ENCODE measurements around the gene MED25. TPM values are rescaled to one million over a fixed set of nuclear protein-coding genes. Genes with fewer than 3 reads are reported as not detected.

The MED25 gene
- total RNA-seq, 1 donor from 2014 or later: 85.4 TPM

DNA sequence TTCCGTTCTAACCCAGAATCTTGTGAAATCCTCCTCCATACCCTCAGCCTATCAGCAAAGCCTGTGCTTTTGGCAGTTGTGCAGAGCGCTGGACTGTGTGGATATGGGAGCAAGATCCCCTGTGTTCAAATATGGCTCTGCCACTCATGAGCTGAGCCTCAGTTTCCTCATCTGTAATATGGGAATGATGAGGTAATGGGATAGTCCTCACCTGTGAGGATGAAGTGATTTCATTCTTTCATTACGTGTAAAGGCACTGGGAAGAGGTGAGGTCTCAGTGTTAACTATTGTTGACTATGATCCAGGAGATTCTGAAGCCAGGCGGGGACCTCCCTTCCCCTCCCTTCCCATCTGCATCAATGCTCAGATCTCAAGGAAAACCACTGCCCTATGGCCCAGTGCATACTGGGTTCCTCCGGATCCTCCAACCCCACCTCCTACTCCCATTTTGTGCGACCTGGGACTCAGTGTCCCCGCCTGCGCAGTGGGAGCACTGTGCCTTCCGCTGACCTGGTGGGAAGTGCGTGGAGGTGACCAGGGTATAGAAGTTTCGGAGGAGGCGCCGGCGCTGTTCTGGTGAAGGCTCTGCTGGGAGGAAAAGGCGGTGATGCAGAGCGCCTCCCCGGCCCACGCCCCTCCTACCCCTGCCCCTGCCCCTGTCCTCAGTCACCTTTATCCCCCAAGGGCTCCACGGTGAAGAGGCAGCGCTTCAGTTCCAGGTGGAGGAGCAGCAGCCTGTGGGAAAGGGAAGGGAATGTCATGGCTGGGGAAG lies 10.0 kb upstream of the MED25 start:
- DNase-seq (ENCODE audit: low read depth, low spot score): no peak
- TF ChIP-seq, protein P1, sequence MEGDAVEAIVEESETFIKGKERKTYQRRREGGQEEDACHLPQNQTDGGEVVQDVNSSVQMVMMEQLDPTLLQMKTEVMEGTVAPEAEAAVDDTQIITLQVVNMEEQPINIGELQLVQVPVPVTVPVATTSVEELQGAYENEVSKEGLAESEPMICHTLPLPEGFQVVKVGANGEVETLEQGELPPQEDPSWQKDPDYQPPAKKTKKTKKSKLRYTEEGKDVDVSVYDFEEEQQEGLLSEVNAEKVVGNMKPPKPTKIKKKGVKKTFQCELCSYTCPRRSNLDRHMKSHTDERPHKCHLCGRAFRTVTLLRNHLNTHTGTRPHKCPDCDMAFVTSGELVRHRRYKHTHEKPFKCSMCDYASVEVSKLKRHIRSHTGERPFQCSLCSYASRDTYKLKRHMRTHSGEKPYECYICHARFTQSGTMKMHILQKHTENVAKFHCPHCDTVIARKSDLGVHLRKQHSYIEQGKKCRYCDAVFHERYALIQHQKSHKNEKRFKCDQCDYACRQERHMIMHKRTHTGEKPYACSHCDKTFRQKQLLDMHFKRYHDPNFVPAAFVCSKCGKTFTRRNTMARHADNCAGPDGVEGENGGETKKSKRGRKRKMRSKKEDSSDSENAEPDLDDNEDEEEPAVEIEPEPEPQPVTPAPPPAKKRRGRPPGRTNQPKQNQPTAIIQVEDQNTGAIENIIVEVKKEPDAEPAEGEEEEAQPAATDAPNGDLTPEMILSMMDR (conservative IDR thresholded peaks at IDR 0.05): no peak
- peaks cover 31% of the 10 kb centered on the region for H3K4me1 Mint-ChIP-seq
- no peak overlapping the region for H3K27ac Mint-ChIP-seq (ENCODE audit: unreplicated experiment)
- no peaks in the 10 kb centered on the region for H3K9me3 Mint-ChIP-seq
- no peaks in the 10 kb centered on the region for H3K27me3 Mint-ChIP-seq (ENCODE audit: low read depth)
- H3K36me3 Mint-ChIP-seq (ENCODE audit: low read depth): peaks cover 5% of the 10 kb centered on the region
- peak overlapping the region; percentile 98 for H3K4me3 Mint-ChIP-seq

DNA sequence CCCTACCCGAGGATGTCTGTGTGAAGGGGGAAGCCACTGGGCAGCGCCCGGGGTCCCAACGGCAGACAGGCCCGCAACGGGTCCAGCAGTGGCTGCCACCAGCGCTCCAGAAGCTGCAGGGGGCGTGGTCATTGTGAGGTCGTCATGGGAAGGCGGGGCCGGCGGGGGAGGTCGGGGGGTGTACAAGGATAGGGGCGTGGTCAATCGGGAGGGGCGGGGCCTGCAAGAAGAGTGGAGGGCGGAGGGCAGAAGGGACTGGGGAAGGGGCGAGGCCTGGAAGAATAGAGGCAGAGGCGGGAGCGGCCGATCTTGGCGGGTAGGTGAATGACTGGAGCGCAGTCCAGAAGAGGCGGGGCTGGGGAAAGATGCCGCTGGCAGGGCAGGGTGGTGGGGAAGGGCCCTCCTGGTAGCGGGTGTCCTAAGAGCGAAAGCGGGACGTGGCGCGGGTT lies 9.4 kb upstream of the MED25 start:
- TF ChIP-seq, protein P1 (conservative IDR thresholded peaks at IDR 0.05): no peak
- no peaks in the 10 kb centered on the region for H3K9me3 Mint-ChIP-seq
- H3K36me3 Mint-ChIP-seq (ENCODE audit: low read depth): peaks cover 5% of the 10 kb centered on the region
- no peaks in the 10 kb centered on the region for H3K27me3 Mint-ChIP-seq (ENCODE audit: low read depth)
- peak overlapping the region; percentile 87 for H3K27ac Mint-ChIP-seq (ENCODE audit: unreplicated experiment)
- peak; percentile 98 for DNase-seq (ENCODE audit: low read depth, low spot score)
- H3K4me1 Mint-ChIP-seq: peaks cover 37% of the 10 kb centered on the region
- peak overlapping the region; percentile 98 for H3K4me3 Mint-ChIP-seq

DNA sequence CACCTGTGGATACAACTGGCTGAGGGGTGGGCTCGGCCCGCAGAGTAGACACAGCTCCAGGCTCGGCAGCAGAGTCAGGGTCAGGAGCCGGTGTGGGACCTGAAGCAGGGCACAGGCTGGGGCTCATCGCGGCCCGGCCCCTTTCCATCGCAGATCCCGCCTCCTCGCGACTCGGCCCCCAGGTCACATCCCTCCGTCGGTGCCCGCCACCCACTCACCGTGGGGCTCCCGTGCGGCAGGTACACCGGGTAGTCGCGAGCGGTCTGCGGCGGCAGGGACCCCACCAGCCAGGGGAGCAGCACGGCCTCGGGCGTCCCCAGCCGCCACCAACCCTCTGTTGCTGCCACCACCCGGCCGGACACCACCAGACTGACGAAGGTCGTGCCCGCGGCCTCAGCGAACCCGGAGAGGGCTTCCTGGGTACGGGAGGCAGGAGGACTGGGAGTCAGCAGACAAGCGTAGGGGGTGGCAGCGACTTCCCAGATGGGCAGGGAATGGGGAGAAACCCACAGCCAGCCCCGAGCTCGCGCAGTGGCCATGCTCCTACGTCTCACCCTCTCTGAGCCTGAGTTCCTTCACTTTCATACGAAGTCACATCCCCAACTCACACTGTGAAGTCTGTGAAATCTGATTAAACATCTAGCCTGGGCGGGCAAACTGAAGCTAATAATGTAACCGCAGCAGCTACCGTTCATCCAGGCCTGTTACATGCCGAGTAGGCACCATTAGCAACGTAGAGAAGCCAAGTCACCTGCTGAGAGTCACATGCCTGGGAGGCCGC lies 8.7 kb upstream of the MED25 start:
- peaks cover 5% of the 10 kb centered on the region for H3K36me3 Mint-ChIP-seq (ENCODE audit: low read depth)
- H3K4me1 Mint-ChIP-seq: peaks cover 41% of the 10 kb centered on the region
- H3K4me3 Mint-ChIP-seq: peak overlapping the region; percentile 98
- H3K9me3 Mint-ChIP-seq: no peaks in the 10 kb centered on the region
- H3K27ac Mint-ChIP-seq (ENCODE audit: unreplicated experiment): peak overlapping the region; percentile 87
- peak; percentile 47 for DNase-seq (ENCODE audit: low read depth, low spot score)
- TF ChIP-seq, protein P1 (conservative IDR thresholded peaks at IDR 0.05): no peak
- H3K27me3 Mint-ChIP-seq (ENCODE audit: low read depth): no peaks in the 10 kb centered on the region

DNA sequence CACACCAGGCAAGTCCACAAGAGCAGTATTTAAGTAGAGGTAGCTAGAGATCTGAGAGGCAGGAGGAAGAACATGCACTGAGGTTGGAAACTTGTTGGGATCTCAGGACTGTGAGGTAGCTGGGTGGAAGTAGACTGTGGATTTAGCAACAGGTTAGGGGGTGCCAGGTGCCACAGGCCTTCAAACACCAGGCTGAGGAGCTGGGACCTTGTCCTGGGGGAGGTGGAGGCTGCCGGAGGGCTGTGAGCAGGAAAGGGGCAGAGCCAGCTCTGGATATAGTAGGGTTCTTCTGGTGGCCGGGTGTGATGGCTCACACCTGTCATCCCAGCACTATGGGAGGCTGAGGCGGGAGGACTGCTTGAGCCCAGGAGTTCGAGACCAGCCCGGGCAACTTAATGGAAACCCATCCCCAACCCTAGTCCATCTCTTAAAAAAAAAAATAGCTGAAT lies 8.1 kb upstream of the MED25 start:
- Mint-ChIP-seq H3K36me3 (ENCODE audit: low read depth) (peaks cover 5% of the 10 kb centered on the region), H3K27me3 (ENCODE audit: low read depth) (no peaks in the 10 kb centered on the region), H3K9me3 (no peaks in the 10 kb centered on the region), H3K27ac (ENCODE audit: unreplicated experiment) (peak overlapping the region; percentile 20), H3K4me1 (peaks cover 42% of the 10 kb centered on the region), H3K4me3 (peak overlapping the region; percentile 98)
- DNase-seq (ENCODE audit: low read depth, low spot score): no peak
- TF ChIP-seq, protein P1 (conservative IDR thresholded peaks at IDR 0.05): no peak

DNA sequence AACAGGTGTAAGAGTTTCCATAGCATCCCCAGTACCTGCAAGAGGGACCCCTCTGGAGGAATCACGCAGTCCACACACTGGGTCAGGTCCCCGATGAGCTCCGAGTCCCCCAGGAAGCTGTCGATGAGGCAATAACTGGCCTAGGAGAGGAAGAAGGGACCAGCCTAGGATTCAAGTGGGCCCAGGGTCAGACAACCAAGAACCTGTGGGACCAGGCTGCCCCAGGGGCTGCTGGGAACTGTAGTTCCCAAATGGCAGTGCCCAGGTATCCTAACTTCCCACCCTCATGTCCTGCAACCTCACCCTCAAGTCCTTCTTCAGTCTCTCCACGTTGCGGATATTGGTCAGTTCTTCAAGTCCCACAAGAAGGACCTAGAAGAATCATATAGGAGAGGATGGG lies 6.8 kb upstream of the MED25 start:
- Mint-ChIP-seq H3K9me3 (no peaks in the 10 kb centered on the region), H3K27me3 (ENCODE audit: low read depth) (no peaks in the 10 kb centered on the region), H3K4me1 (peaks cover 40% of the 10 kb centered on the region), H3K36me3 (ENCODE audit: low read depth) (peaks cover 2% of the 10 kb centered on the region), H3K4me3 (peak overlapping the region; percentile 98), H3K27ac (ENCODE audit: unreplicated experiment) (no peak overlapping the region)
- TF ChIP-seq, protein P1 (conservative IDR thresholded peaks at IDR 0.05): no peak
- no peak for DNase-seq (ENCODE audit: low read depth, low spot score)
